HG03025 (cell line): Measurements from ENCODE around the gene SDHB.

Experiments
- ATAC-seq: cut with Tn5 transposase; IDR thresholded peaks from one replicate; pipeline ENCODE4 v1.9.1; 2021; ENCODE audit warnings: mild to moderate bottlenecking, moderate library complexity; ENCODE audit not compliant: unreplicated experiment, low FRiP score

The SDHB gene

GRCh38 chr1:16992102-16992501, 61.7 kb downstream of the SDHB start:
- ATAC-seq = no peak

- ATAC-seq = no peak
Measured at GRCh38 chr1:16991571-16991970, 62.3 kb downstream of the SDHB start.

GRCh38 chr1:16989676-16990391, 64.0 kb downstream of the SDHB start:
- no peak for ATAC-seq

GRCh38 chr1:16988210-16988609, 65.6 kb downstream of the SDHB start:
- ATAC-seq = no peak

- no peak for ATAC-seq
Measured at GRCh38 chr1:16986962-16987361, 66.9 kb downstream of the SDHB start.

- ATAC-seq = no peak
Measured at GRCh38 chr1:16986560-16986959, 67.3 kb downstream of the SDHB start.

GRCh38 chr1:16986113-16986512, 67.7 kb downstream of the SDHB start:
- ATAC-seq = no peak

GRCh38 chr1:16984717-16985116, 69.1 kb downstream of the SDHB start:
- no peak for ATAC-seq

- ATAC-seq = no peak
Measured at GRCh38 chr1:16983649-16984048, 70.2 kb downstream of the SDHB start.

GRCh38 chr1:16982902-16983301, 70.9 kb downstream of the SDHB start:
- ATAC-seq = no peak

- no peak for ATAC-seq
Measured at GRCh38 chr1:16981269-16981849, 72.5 kb downstream of the SDHB start.

- no peak for ATAC-seq
Measured at GRCh38 chr1:16980473-16981268, 73.2 kb downstream of the SDHB start, which contains the start of gene MFAP2. Gene MFAP2, minus strand, starts transcription at chr1:16980620. Its CDS starts 2,347 bp downstream, at chr1:16978273.

- ATAC-seq = no peak
Measured at GRCh38 chr1:16979475-16980327, 74.1 kb downstream of the SDHB start.

- ATAC-seq = no peak
Measured at GRCh38 chr1:16978567-16979474, 75.0 kb downstream of the SDHB start.

GRCh38 chr1:16978139-16978538, 75.7 kb downstream of the SDHB start:
- no peak for ATAC-seq

GRCh38 chr1:16977377-16977776, 76.5 kb downstream of the SDHB start:
- ATAC-seq = no peak

GRCh38 chr1:16976966-16977365, 76.9 kb downstream of the SDHB start:
- ATAC-seq = no peak

GRCh38 chr1:16975838-16976237, 78.0 kb downstream of the SDHB start:
- no peak for ATAC-seq

GRCh38 chr1:16975211-16975610, 78.6 kb downstream of the SDHB start:
- ATAC-seq = no peak

GRCh38 chr1:16973215-16973614, 80.6 kb downstream of the SDHB start:
- no peak for ATAC-seq
